Stimulated activated CD8-positive, alpha-beta memory T cell treated with anti-CD3 and anti-CD28 coated beads, Interleukin-15, amount 100 ng/mL, for 48 hours (primary cell): ENCODE measurements around the gene KIF3A.

Experiments
- DNase-seq, 2 donors: peaks; one replicate each; pipeline ENCODE4 v3.0.0-alpha.2; 2020; ENCODE audit warnings: low read depth in 2 of 2

The KIF3A gene

GRCh38 chr5:132770476-132771159, 33.3 kb upstream of the KIF3A start:
- no peak for DNase-seq

GRCh38 chr5:132768485-132768868, 31.1 kb upstream of the KIF3A start:
- DNase-seq, result no peak

- DNase-seq, result no peak
Measured at GRCh38 chr5:132767150-132767549, 29.8 kb upstream of the KIF3A start.

- DNase-seq, result no peak
Measured at GRCh38 chr5:132766806-132767055, 29.4 kb upstream of the KIF3A start.

- DNase-seq, result no peak
Measured at GRCh38 chr5:132766020-132766805, 28.9 kb upstream of the KIF3A start.

- DNase-seq, result no peak
Measured at GRCh38 chr5:132765311-132766019, 28.1 kb upstream of the KIF3A start.

GRCh38 chr5:132764671-132765238, 27.4 kb upstream of the KIF3A start:
- DNase-seq, result no peak

GRCh38 chr5:132764051-132764450, 26.7 kb upstream of the KIF3A start:
- DNase-seq, result no peak

- no peak for DNase-seq
Measured at GRCh38 chr5:132763181-132764036, 26.1 kb upstream of the KIF3A start.

- no peak for DNase-seq
Measured at GRCh38 chr5:132762246-132763000, 25.1 kb upstream of the KIF3A start.

GRCh38 chr5:132761321-132762240, 24.2 kb upstream of the KIF3A start:
- DNase-seq, result no peak

- DNase-seq, result no peak
Measured at GRCh38 chr5:132760601-132761317, 23.4 kb upstream of the KIF3A start.

GRCh38 chr5:132760049-132760420, 22.7 kb upstream of the KIF3A start:
- no peak for DNase-seq

GRCh38 chr5:132759114-132760048, 22.0 kb upstream of the KIF3A start:
- no peak for DNase-seq

- DNase-seq, result no peak
Measured at GRCh38 chr5:132758451-132758850, 21.1 kb upstream of the KIF3A start.

GRCh38 chr5:132756542-132756941, 19.2 kb upstream of the KIF3A start:
- no peak for DNase-seq

- no peak for DNase-seq
Measured at GRCh38 chr5:132754947-132755346, 17.6 kb upstream of the KIF3A start.

- DNase-seq, result no peak
Measured at GRCh38 chr5:132754111-132754510, 16.8 kb upstream of the KIF3A start.
